Measurements from ENCODE around the gene TRERF1. TPM values are rescaled to one million over a fixed set of nuclear protein-coding genes. Genes with fewer than 3 reads are reported as not detected.

Gene TRERF1
- polyA plus RNA-seq, 1 donor (not counting 4 experiments of a cell fraction or from before 2014, with no cell fraction given), result 4.8 TPM

DNA sequence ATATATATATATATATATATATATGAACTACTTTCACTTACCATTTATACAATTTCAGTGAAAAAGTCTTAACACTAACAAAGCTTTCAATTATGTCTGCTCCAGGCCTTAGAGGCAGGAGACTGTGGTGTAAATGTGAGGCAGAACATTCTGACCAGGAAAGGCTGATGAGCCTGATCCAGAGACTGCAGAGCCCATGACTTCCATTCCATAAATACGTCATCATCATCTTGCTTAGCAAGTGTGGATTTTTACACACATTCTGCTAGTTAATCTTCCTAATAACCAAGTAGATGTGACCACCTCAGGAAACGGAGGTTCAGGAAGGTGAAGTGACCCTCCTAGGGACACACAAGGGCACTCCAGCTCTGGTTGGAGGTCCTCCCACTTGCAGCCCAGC lies 14.9 kb downstream of the TRERF1 start:
- no peaks in the 10 kb centered on the region for H3K9me3 ChIP-seq (ENCODE audit: control insufficient read depth, low read depth, low read length)
- no peaks in the 10 kb centered on the region for H3K27me3 ChIP-seq (ENCODE audit: control insufficient read depth, extremely low read depth, insufficient read depth, low read length)
- no peak overlapping the region for H3K4me3 ChIP-seq (ENCODE audit: control insufficient read depth in 2 of 3, extremely low read depth in 1 of 3, insufficient read depth in 2 of 3, low read depth in 1 of 3, low read length in 3 of 3)
- no peaks in the 10 kb centered on the region for H4K20me1 ChIP-seq (ENCODE audit: control insufficient read depth, extremely low read depth, insufficient read depth, low read length)
- no peak overlapping the region for H3K4me2 ChIP-seq (ENCODE audit: control insufficient read depth, extremely low read depth, insufficient read depth, low read depth, low read length)
- no peak for FAIRE-seq
- H3K36me3 ChIP-seq (ENCODE audit: control insufficient read depth in 2 of 2, extremely low read depth in 1 of 2, insufficient read depth in 2 of 2, low read length in 2 of 2), result peaks cover 0 to 1% of the 10 kb centered on the region in 2 experiments
- no peaks in the 10 kb centered on the region for H3K4me1 ChIP-seq (ENCODE audit: control insufficient read depth, extremely low read depth, insufficient read depth, low read length)
- peaks cover 47% of the 10 kb centered on the region for H3K79me2 ChIP-seq (ENCODE audit: control insufficient read depth, insufficient read depth, low read length)
- no peak overlapping the region for H2AFZ ChIP-seq (ENCODE audit: control insufficient read depth, low read length)
- H3K9me1 ChIP-seq (ENCODE audit: control insufficient read depth, extremely low read depth, insufficient read depth, low read length), result no peaks in the 10 kb centered on the region
- DNase-seq (ENCODE audit: low read depth, low spot score), result no peak
- TF ChIP-seq, protein P1, sequence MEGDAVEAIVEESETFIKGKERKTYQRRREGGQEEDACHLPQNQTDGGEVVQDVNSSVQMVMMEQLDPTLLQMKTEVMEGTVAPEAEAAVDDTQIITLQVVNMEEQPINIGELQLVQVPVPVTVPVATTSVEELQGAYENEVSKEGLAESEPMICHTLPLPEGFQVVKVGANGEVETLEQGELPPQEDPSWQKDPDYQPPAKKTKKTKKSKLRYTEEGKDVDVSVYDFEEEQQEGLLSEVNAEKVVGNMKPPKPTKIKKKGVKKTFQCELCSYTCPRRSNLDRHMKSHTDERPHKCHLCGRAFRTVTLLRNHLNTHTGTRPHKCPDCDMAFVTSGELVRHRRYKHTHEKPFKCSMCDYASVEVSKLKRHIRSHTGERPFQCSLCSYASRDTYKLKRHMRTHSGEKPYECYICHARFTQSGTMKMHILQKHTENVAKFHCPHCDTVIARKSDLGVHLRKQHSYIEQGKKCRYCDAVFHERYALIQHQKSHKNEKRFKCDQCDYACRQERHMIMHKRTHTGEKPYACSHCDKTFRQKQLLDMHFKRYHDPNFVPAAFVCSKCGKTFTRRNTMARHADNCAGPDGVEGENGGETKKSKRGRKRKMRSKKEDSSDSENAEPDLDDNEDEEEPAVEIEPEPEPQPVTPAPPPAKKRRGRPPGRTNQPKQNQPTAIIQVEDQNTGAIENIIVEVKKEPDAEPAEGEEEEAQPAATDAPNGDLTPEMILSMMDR (optimal IDR thresholded peaks at IDR 0.05 in 1 of 3, IDR thresholded peaks at IDR 0.05 in 1 of 3, conservative IDR thresholded peaks at IDR 0.05 in 1 of 3; ENCODE audit: extremely low read depth in 1 of 3, insufficient read depth in 2 of 3, low read length in 3 of 3), result no peak
- TF ChIP-seq EZH2 (IDR thresholded peaks at IDR 0.05; ENCODE audit: low read length), result no peak
- H3K9ac ChIP-seq (ENCODE audit: control insufficient read depth, extremely low read depth, insufficient read depth, low read length), result no peak overlapping the region
- dilution Hi-C loops (cut with MboI; ENCODE audit: extremely low pct_ligation_motif_present, low sequenced_read_pairs), result no loop called here
- no peak overlapping the region for H3K27ac ChIP-seq (ENCODE audit: control insufficient read depth, insufficient read depth, low read length)

- FAIRE-seq (peak; percentile 44), DNase-seq (ENCODE audit: low read depth, low spot score) (no peak)
- Histone ChIP-seq H3K4me2 (ENCODE audit: control insufficient read depth, extremely low read depth, insufficient read depth, low read depth, low read length) (no peak overlapping the region), H4K20me1 (ENCODE audit: control insufficient read depth, extremely low read depth, insufficient read depth, low read length) (no peaks in the 10 kb centered on the region), H3K4me3 (ENCODE audit: control insufficient read depth in 2 of 3, extremely low read depth in 1 of 3, insufficient read depth in 2 of 3, low read depth in 1 of 3, low read length in 3 of 3) (no peak overlapping the region), H2AFZ (ENCODE audit: control insufficient read depth, low read length) (no peak overlapping the region), H3K4me1 (ENCODE audit: control insufficient read depth, extremely low read depth, insufficient read depth, low read length) (no peaks in the 10 kb centered on the region), H3K27ac (ENCODE audit: control insufficient read depth, insufficient read depth, low read length) (no peak overlapping the region), H3K9ac (ENCODE audit: control insufficient read depth, extremely low read depth, insufficient read depth, low read length) (no peak overlapping the region), H3K79me2 (ENCODE audit: control insufficient read depth, insufficient read depth, low read length) (peaks cover 33% of the 10 kb centered on the region), H3K27me3 (ENCODE audit: control insufficient read depth, extremely low read depth, insufficient read depth, low read length) (no peaks in the 10 kb centered on the region), H3K9me1 (ENCODE audit: control insufficient read depth, extremely low read depth, insufficient read depth, low read length) (no peaks in the 10 kb centered on the region), H3K9me3 (ENCODE audit: control insufficient read depth, low read depth, low read length) (no peaks in the 10 kb centered on the region), H3K36me3 (ENCODE audit: control insufficient read depth in 2 of 2, extremely low read depth in 1 of 2, insufficient read depth in 2 of 2, low read length in 2 of 2) (peaks cover 0 to 1% of the 10 kb centered on the region in 2 experiments)
- dilution Hi-C loops (cut with MboI; ENCODE audit: extremely low pct_ligation_motif_present, low sequenced_read_pairs), result no loop called here
- TF ChIP-seq, protein P1 (optimal IDR thresholded peaks at IDR 0.05 in 1 of 3, IDR thresholded peaks at IDR 0.05 in 1 of 3, conservative IDR thresholded peaks at IDR 0.05 in 1 of 3; ENCODE audit: extremely low read depth in 1 of 3, insufficient read depth in 2 of 3, low read length in 3 of 3), result no peak
- no peak for TF ChIP-seq EZH2 (IDR thresholded peaks at IDR 0.05; ENCODE audit: low read length)
Observed at GRCh38 chr6:42434237-42434636, 17.5 kb downstream of the TRERF1 start.

Data from keratinocyte (primary cell).